ENCODE measurements around the gene HMOX2.
A peak's percentile ranks its signal among the peaks of the same experiment; 100 is the strongest.

Gene HMOX2

DNA sequence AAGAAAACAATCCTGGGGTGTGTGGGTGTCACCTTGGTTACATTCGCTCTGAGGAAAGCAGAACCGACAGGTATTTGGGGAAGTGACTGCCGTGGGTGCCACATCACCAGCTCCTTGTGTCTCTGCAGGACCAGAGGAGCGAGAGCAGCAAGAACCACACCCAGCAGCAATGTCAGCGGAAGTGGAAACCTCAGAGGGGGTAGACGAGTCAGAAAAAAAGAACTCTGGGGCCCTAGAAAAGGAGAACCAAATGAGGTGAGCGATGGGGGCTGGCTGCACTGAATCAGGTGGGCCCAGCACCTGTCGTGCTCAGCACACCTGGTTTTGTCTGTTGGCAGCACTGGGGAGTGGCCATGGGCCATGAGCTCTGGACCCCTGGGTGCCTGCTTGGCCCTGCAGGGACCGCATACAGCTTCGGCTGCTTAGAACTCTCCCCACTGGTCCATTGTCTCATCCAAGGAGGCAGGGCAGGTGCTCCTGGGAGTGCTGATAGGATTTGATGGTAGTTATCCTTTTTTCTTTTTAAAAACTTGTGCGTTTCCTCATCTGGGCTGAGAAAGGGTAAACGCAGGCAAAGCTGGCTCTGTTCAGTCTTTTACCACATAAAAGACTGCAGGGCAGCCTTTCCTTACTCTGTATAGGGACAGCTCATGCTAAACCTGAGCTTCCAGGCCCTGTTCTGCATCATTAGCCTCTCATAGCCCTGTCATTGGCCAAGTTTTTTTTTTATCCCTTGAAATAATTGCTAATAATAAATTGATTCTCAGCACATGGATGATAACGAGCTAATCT lies 29.4 kb downstream of the HMOX2 start:
- peak; percentile 89 for DNase-seq (ENCODE audit: low spot score)

DNA sequence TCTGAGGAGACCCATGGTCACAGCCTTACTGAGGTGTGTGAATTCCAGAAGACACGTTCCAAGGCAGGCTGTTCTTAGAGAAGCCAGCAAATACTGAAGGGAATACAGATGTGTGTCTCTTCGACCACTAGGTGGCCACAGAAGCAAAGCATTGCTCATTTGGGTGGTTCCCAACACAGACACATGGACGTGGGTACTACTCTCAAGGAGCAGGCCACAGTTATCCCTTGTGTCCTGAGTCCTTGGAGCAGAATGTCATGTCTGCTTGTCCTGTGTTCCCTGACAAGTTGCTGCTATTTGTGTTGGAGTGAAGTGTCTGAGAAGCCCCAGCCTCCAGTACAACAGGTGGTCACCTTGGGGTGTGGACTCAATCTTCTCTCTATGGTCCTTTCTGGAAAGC lies 30.3 kb downstream of the HMOX2 start:
- DNase-seq (ENCODE audit: low spot score): peak; percentile 77

DNA sequence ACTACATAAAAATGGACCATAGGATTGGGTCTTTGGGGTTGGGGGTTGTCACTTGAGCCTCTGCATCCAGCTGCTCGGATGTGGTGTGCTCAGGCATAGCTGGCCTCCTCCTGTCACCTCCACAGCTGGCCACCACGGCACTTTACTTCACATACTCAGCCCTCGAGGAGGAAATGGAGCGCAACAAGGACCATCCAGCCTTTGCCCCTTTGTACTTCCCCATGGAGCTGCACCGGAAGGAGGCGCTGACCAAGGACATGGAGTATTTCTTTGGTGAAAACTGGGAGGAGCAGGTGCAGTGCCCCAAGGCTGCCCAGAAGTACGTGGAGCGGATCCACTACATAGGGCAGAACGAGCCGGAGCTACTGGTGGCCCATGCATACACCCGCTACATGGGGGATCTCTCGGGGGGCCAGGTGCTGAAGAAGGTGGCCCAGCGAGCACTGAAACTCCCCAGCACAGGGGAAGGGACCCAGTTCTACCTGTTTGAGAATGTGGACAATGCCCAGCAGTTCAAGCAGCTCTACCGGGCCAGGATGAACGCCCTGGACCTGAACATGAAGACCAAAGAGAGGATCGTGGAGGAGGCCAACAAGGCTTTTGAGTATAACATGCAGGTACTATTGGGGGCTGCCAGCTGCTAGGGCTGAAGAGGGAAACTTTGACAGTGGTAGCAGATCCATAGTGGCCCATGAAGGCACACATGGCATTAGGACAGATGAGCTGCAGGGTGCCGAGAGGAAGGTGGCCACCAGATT lies 31.6 kb downstream of the HMOX2 start:
- DNase-seq (ENCODE audit: low spot score): no peak

DNA sequence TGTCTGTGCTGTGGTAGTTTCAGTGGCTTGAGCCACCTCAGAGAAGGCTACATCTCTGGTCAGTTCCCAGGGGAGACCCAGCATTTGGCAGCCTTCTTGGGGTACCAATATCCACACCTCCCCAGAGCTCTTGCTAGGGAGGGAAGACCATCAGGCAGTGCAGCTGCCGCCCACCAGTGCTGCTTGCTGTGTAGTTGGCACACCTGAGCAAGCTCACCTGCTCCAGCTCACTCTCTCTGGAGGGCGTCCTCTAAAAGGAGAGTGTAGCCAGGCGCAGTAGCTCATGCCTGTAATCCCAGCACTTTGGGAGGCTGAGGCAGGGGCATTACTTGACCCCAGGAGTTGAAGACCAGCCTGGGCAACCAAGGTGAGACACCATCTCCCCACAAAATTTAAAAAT lies 32.6 kb downstream of the HMOX2 start:
- no peak for DNase-seq (ENCODE audit: low spot score)

DNA sequence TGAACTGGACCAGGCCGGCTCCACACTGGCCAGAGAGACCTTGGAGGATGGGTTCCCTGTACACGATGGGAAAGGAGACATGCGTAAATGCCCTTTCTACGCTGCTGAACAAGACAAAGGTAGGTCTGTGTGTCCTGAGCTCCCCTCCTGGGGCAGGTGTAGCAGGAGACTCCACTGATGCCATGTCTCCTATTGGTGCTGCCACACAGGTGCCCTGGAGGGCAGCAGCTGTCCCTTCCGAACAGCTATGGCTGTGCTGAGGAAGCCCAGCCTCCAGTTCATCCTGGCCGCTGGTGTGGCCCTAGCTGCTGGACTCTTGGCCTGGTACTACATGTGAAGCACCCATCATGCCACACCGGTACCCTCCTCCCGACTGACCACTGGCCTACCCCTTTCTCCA lies 33.2 kb downstream of the HMOX2 start:
- no peak for DNase-seq (ENCODE audit: low spot score)

DNA sequence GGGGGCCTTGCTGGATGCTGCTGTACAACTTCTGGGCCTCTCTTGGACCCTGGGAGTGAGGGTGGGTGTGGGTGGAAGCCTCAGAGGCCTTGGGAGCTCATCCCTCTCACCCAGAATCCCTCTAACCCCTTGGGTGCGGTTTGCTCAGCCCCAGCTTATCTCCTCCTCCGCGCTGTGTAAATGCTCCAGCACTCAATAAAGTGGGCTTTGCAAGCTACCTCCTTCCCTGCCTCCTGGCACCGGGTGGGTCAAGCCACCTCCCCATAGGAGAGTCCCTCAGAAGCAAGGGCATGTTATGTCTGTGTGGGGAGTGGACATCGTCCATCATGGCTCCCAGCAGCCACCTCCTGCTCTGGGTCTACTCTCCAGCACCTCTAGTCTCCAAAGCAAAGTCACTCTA lies 33.9 kb downstream of the HMOX2 start:
- no peak for DNase-seq (ENCODE audit: low spot score)

DNA sequence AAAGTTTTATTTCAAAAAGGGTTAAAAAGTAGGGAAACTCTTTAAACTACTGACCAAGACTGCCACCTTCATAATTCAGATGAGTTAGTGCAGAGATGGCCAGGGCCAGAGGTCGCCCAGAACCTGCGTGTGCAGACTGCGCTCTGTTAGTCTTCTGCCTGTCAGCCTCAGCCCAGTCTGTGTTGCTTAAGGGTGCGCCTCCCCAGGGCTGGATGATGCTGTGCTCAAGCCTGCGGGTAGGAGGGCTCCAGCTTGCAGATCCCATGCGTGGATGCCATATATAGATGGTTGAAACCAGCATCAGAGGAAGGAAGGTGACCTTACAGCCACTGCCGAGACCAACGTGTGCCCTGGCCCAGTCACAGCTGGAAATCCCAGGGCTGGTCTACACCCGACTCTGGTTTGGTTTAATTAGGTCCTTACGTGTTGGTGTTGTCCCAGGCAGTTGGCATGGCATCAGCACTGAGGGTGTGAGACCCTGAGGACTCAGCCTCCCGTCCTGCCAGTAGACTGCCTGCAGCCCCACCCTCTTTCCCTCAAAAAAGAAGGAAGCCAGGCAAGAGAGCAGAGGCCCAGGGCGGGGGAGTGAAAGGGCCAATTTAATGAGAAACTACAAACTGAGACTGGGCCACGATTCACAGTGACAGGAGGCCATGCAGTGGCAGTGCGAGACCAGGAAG lies 34.7 kb downstream of the HMOX2 start:
- DNase-seq (ENCODE audit: low spot score): no peak

DNA sequence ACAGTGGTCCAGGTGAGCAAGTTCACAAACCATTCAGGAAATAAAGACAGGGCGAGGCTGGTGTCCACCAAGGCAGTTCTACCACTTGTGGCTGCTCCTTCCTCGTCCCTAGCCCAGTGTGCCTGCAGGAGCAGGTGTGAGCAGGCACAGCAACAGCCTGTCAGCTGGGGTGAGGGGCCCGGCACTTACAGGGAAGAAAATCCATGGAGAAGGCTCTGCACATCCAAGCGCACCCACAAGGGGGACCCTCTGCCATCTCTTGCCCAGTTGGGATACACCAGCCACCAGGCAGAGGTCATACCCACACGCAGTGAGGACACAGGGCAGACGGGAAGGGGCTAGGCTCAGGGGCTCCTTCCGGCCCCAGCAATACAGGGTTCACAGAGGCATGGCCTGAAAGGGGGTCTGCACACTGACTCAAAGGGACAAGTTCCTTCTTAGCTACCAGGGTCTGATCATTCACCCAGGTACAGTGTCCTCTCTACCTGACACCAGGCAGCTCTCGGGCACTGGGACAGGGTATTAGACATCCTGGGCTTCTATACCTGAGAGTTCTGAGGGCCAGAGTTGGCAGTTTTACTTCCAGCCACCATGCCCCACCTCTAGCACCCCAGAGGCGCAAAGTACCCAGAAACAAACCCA lies 35.4 kb downstream of the HMOX2 start:
- DNase-seq (ENCODE audit: low spot score): no peak

DNA sequence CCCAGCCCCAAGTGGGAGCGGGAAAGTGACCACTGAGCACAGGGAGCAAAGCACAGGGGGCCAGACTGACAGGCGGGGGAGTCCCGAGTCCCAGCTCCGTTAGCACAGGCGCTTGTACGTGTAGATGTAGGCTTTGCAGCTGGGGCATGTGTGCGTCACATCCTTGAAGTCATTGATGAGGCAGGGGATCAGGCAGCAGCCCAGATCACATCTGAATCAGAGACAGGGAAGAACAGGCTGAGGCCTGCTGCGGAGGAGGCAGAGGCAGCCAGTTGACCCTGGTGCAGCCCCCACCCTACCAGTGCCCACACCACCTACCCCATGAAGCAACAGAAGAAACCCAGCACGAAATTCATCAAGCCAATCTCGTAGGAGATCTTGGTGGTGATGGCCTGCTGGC lies 36.3 kb downstream of the HMOX2 start:
- DNase-seq (ENCODE audit: low spot score): no peak

DNA sequence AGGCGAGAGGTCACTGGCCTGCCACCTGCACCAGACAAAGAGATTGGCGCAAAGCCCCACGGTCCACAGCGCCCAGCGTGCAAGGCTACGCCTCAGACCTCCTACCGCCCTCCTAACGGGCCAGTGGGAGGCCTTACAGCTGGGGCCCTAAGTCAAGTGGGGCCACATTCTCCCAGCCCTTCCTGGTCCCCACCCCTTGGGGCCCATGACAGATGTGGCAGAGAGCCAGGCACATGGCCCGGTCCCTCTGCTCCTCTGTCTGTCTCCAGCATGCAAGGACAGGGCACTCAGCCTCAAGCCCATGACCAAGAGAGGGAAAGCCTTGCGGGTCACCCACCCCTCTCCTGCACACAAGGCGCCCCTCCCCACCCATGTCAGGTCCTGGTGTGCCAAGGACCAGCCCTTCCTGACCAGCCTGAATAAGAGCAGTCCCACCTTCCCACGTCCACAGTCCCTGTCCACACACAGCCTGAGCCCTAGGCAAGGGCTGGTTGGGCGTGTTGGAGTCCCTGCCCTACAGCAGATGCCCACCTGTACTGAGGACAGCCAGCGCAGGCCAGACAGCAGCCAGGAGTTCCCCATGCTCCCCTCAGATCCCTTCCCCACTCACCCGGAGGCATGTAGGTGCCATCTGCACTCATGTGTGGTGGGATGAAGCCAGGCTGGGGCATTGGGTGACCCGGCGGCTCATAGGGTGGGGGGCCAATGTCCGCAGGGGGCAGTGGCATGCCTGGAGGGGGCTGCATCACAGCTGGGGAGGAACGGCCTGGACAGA lies 37.1 kb downstream of the HMOX2 start:
- DNase-seq (ENCODE audit: low spot score): no peak

DNA sequence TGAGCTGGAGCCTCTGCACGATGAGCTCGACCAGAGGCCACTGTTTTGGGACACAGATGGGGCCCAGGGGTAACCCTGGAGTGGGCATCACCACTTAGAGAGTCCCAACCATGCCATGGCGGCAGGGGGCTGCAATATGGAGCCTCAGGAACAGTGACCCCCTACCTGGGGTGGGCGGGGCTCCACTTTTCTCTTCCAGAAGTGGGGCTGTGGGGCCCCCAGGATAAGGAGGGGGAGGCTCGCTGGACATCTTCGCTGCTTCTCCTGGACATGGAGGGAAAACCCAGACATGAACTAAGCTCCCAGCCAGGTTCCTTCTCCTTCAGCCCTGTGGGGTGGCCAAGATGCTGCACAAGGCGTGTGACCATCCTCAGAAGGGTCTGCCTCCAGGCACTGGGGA lies 37.7 kb downstream of the HMOX2 start:
- DNase-seq (ENCODE audit: low spot score): no peak

DNA sequence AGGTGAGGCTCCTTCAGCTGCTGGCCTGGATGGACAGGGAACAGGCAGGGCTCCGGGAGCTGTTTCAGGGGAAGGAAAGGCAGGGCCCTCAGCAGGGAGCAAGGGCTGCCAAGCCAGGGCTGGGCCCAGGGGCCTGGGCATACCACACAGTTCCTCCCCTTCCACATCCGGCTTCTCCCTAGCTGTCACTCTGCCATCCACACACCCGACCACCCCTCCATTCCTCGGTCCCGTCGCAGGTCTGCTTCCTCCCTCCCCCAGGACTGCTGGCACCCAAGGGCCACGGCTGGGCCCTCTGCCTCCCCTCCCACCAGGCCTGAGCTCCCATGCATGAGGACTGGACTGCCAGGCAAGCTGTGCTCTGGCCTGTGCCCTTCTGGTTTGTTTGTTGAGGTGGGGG lies 38.4 kb downstream of the HMOX2 start:
- no peak for DNase-seq (ENCODE audit: low spot score)

DNA sequence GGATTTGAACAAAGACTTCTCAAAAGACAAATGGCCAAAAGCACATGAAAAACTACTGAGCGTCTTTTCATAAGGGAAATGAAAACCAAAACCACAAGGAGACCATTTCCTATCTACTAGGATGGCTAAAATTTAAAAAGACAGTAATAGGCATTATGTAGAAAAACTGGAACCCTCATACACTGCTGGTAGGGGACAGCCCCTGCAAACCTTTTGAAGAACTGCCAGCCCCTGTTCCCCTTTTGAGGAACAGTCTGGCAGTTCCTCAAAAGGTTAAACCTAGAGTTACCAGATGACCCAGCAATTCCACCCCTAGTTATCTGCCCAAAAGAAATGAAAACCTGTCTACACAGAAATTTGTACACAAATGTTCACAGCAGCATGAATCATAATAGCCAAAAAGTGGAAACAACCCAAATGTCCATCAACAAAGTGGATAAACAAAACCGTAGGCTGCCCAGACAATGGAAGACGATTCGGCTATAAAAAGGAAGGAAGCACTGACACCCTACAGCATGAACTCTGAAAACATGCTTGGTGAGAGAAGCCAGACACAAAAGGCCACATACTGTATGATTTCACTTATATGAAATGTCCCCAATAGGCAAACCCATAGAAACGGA lies 39.5 kb downstream of the HMOX2 start:
- DNase-seq (ENCODE audit: low spot score): peak; percentile 28

DNA sequence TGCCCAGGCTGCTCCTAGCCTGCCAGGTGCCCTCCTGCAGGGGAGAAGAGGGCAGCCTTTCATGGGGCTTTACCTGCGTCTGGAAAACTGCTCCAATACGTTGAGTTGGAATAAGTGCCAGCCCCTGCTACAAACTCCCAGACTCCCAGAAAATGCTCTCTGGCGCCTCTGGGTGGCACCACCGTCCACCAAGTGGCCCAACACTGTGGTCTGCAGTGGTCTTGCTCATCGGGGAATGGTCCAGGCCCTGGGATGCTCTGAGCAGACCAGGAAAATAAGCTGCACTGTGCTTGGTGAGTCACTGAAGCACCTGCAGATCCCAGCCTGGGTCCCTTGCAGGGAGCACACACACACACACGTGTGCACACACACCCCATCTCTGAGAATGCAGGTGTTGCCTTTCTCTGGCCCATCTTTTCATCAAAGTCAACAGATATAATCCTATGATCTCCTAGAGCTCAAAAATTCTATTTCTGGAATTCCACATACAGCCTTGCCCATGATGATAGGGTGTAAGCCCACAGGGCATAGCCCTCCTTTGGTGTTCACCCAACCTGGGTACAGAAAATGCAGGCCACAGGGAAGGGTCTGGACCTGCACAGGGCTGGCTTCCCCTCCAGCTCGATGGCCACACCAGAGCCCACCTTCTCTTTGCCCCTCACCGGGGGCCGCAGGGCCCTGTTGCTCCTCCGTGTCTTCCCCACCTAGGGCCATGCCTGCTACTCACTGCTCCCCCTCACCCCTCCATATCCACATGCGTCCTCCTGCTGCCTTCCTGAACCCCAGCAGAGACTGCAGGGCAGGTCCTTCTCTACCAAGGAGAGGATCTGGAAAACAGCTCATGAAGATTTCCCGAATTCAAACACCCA lies 41.8 kb downstream of the HMOX2 start:
- no peak for DNase-seq (ENCODE audit: low spot score)

DNA sequence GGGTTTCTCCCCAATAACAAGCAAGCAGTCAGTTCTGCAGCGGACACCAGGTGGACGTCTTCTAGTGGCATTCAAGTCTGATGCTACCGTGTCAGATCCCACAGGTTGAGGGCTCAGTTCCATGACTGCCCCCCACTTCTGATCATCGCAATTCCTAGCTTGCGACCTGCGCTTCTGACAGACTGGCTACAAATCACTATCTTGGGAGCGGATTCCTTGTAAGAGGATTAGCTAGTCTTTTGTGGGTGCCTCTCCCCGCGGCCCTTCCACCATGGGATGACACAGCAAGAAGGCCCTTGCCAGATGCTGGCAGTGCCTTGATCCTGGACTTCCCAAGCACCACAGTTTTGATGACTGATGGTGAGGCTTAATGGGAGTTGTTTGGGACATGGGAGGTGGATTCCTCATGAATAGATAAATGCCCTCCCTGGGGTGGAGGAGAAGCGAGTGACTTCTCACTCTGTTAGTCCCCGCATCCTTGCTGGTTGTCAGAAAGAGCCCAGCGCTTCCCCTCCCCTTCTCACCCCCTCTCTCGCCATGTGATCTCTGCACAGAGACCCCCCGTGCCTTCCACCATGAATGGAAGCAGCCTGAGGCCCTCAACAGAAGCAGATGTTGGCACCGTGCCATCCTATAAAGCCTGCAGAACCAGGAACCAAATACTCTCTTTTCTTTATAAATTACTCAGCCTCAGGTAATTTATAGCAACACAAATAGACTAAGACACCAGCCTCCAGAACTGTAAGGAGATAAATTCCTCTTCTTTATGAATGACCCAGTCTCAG lies 43.3 kb downstream of the HMOX2 start:
- DNase-seq (ENCODE audit: low spot score): no peak

DNA sequence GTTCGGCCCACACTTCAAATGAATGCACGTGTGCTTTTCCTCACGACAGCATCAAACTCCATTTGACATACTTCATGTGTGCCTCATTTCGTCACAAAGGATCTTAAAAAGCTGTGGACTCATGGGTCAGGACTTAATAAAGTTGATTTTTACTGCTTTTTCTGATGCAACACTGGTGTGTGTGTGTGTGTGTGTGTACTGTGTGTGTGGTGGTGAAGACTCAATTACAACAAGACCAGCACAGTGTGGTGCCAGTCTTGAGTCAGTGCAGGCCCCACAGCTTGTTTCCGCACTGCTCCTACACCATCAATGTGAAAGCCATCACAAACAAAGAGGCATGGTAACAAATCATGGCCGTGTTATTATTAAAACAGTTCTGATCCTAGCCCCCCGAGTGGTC lies 44.7 kb downstream of the HMOX2 start:
- DNase-seq (ENCODE audit: low spot score): no peak

DNA sequence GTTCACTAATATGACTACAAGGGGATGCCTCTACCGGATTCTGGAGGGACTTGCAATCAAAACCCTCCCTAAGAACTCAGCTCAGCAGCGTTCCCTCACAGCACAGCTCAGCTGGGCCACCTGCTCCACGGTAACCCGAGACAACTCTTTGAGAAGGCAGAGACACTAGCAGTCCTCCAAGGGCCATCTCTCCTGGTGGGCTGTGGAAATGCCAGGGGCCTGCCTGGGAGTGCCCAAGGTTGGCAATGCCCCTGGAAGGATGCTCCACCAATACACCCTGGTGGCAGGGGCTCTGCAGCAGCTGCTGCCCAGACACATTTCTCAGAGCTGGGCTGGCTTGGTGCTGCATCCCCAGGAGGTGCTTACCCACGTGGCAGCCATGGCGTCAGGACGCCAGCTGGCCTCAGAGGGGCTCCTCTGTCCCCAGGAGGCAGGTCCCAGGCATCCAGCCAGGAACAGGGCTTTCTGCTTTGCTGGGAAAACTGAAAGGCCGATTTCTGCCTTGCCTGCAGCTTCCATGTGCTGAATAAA lies 45.9 kb downstream of the HMOX2 start:
- DNase-seq (ENCODE audit: low spot score): no peak

DNA sequence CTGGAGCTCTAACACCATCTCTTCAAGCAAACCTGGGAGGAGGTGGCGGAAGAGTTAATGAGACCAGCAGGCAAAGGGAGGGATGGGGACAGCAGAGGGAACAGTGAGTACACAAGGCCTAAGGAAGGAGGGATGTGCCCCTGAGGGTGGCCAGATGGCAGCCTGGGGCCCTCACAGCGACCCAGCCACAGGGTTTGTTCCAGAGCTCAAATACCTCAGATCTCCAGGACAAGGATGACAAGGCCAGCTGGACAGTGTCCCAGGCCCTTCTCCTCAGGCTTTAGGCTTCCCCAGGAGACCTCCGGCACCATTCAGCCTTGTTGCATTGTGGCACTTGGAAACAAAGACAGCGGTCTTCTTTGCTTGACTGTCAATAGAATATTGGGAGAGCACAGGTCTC lies 47.5 kb downstream of the HMOX2 start:
- no peak for DNase-seq (ENCODE audit: low spot score)

DNA sequence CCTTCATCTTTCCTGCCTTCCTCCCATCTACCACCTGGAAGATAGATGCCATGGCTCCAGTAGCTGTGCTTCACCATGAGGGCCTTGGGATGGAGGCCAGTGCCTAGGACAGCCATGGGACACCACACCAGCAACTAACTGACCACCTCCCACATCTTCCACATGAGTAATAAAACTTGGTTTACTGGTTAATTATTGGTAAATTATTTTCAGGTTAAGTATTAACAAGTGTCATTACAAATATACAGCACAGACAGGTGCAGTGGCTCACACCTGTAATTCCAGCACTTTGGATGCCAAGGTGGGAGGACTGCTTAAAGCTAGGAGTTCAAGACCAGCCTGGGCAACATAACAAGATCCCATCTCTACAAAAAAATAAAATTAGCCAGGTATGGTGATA lies 48.4 kb downstream of the HMOX2 start:
- DNase-seq (ENCODE audit: low spot score): no peak

All from CD4-positive, alpha-beta T cell treated with Interleukin-2 at 100 ng/mL for 4 hours (primary cell).